Endodermal cell (in vitro differentiated cells): ENCODE measurements around the gene SLC25A22. TPM values are rescaled to one million over a fixed set of nuclear protein-coding genes. Genes with fewer than 3 reads are reported as not detected.

ENCODE experiments used
- DNase-seq: peaks from one replicate; pipeline ENCODE4 v3.0.0-alpha.2; 2017
- H3K27ac ChIP-seq: 2 replicates; pipeline ENCODE4 v1.5.1; 2013; ENCODE audit warnings: mild to moderate bottlenecking, low read depth, low read length, moderate library complexity
- H3K27me3 ChIP-seq: 2 replicates; pipeline ENCODE4 v1.6.1; 2013; ENCODE audit warnings: mild to moderate bottlenecking, low read length, moderate library complexity; ENCODE audit not compliant: insufficient read depth, control insufficient read depth, poor library complexity, severe bottlenecking
- H3K36me3 ChIP-seq: 2 replicates; pipeline ENCODE4 v1.7.0; 2013; ENCODE audit warnings: mild to moderate bottlenecking, low read length, moderate library complexity; ENCODE audit not compliant: control insufficient read depth, insufficient read depth
- H3K4me1 ChIP-seq: one replicate; pipeline ENCODE4 v1.7.0; 2013; ENCODE audit warnings: low read length; ENCODE audit not compliant: control insufficient read depth, insufficient read depth
- H3K4me3 ChIP-seq: 2 replicates; pipeline ENCODE4 v1.5.1; 2013; ENCODE audit warnings: mild to moderate bottlenecking, low read length, moderate library complexity
- H3K9ac ChIP-seq: 2 replicates; pipeline ENCODE4 v1.6.1; 2013; ENCODE audit warnings: mild to moderate bottlenecking, low read length, moderate library complexity; ENCODE audit not compliant: poor library complexity, severe bottlenecking; ENCODE audit errors: extremely low read depth
- H3K9me3 ChIP-seq: 2 replicates; pipeline ENCODE4 v1.6.1; 2013; ENCODE audit warnings: mild to moderate bottlenecking, low read length, moderate library complexity; ENCODE audit not compliant: control insufficient read depth
- H3K27ac Mint-ChIP-seq: 2 replicates; pipeline ENCODE4 v1.8.0; 2020; ENCODE audit warnings: mixed read lengths
- H3K27me3 Mint-ChIP-seq: 2 replicates; pipeline ENCODE4 v1.8.0; 2021; ENCODE audit warnings: mild to moderate bottlenecking, mixed read lengths; ENCODE audit not compliant: insufficient read depth
- H3K36me3 Mint-ChIP-seq: 2 replicates; pipeline ENCODE4 v1.8.0; 2020; ENCODE audit warnings: low read depth, mixed read lengths
- H3K4me1 Mint-ChIP-seq: 2 replicates; pipeline ENCODE4 v1.8.0; 2020; ENCODE audit warnings: mixed read lengths
- H3K4me3 Mint-ChIP-seq: 2 replicates; pipeline ENCODE4 v1.8.0; 2020; ENCODE audit warnings: mild to moderate bottlenecking, moderate library complexity, mixed read lengths
- H3K9me3 Mint-ChIP-seq: 2 replicates; pipeline ENCODE4 v1.8.0; 2020; ENCODE audit warnings: mild to moderate bottlenecking, mixed read lengths
- WGBS, 2 experiments: methylation state at CpG; one replicate each; pipeline versions ENCODE4 v1.1.5 to v1.1.7; 2013; ENCODE audit warnings: missing lambda C conversion rate in 2 of 2, mixed read lengths in 1 of 2; ENCODE audit not compliant: insufficient coverage in 1 of 2, insufficient read length in 1 of 2; 5-methylcytosine and 5-hydroxymethylcytosine counted together
- total RNA-seq, 2 donors: library from RNA; stranded (reverse); fragmentation: NEBNext Ultra II Directional in 1 of 2; extraction: Animal tissue kit (Norgen Biotek cat#: 25700) in 1 of 2; gene quantifications; 2 replicates in 1 of 2; 3 replicates in 1 of 2; pipeline ENCODE4 v1.2.1, GENCODE V29; 2021
- TF ChIP-seq, protein P1 (sequence below): fragments of 200-600 bp; sonication (generic); conservative IDR thresholded peaks from 2 replicates; pipeline ENCODE4 v1.5.0; 2021; ENCODE audit warnings: antibody characterized with exemption, mild to moderate bottlenecking

The SLC25A22 gene
- total RNA-seq, 2 donors from 2014 or later = 46.5 to 56.2 TPM

DNA sequence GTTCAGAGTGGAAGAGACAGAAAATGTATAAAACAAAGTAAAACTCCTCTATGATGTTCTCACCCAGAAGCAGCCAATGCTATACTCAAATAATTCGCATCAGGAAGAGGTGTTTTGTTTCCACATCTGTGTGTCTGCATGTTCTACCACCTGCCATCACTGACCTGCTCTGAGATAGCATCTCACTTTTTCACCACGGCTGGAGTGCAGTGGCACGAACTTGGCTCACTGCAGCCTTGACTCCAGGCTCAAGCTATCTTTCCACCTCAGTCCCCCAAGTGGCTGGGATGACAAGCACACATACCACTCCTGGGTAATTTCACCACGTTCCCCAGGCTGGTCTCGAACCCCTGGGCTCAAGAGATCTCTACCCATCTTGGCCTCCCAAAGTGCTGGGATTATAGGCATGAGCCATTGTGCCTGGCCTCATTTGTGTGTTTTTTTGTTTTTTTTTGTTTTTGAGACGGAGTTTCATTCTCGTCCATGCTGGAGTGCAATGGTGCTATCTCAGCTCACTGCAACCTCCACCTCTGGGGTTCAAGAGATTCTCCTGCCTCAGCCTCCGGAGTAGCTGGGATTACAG lies 36.5 kb downstream of the SLC25A22 start:
- Mint-ChIP-seq H3K27ac (no peak overlapping the region), H3K4me1 (no peaks in the 10 kb centered on the region), H3K9me3 (no peaks in the 10 kb centered on the region), H3K36me3 (peaks cover 61% of the 10 kb centered on the region), H3K27me3 (no peaks in the 10 kb centered on the region), H3K4me3 (no peak overlapping the region)
- whole genome bisulfite sequencing, 2 experiments = 90 to 96% methylated on average over 8 of the region's 8 CpGs
- no peaks in the 10 kb centered on the region for H3K4me1 ChIP-seq
- peaks cover 67% of the 10 kb centered on the region for H3K36me3 ChIP-seq
- H3K27me3 ChIP-seq = no peaks in the 10 kb centered on the region
- no peak overlapping the region for H3K27ac ChIP-seq
- H3K9me3 ChIP-seq = no peaks in the 10 kb centered on the region
- DNase-seq = no peak
- H3K4me3 ChIP-seq = no peak overlapping the region
- TF ChIP-seq, protein P1, sequence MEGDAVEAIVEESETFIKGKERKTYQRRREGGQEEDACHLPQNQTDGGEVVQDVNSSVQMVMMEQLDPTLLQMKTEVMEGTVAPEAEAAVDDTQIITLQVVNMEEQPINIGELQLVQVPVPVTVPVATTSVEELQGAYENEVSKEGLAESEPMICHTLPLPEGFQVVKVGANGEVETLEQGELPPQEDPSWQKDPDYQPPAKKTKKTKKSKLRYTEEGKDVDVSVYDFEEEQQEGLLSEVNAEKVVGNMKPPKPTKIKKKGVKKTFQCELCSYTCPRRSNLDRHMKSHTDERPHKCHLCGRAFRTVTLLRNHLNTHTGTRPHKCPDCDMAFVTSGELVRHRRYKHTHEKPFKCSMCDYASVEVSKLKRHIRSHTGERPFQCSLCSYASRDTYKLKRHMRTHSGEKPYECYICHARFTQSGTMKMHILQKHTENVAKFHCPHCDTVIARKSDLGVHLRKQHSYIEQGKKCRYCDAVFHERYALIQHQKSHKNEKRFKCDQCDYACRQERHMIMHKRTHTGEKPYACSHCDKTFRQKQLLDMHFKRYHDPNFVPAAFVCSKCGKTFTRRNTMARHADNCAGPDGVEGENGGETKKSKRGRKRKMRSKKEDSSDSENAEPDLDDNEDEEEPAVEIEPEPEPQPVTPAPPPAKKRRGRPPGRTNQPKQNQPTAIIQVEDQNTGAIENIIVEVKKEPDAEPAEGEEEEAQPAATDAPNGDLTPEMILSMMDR = no peak
- no peak overlapping the region for H3K9ac ChIP-seq

DNA sequence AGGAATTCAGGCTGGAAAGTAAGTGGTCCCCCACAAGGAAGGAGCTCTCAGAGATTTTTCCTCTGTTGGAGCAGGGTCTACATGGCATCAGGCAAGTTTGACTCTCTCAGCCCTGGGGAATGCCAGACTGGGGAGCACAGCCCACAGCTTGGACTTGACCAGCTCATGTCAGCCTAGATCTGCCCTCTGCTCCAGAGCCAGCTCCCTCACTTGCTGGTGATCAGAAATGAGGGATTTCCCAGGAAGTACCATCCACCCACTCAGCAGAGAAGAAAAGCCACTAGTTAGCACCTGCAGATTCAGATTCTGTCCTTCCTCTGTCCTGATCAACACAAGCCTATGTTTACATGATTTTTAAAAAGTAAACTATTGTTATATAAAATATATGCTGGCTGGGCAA lies 37.8 kb downstream of the SLC25A22 start:
- no peaks in the 10 kb centered on the region for H3K27me3 ChIP-seq
- H3K4me1 ChIP-seq = no peaks in the 10 kb centered on the region
- no peaks in the 10 kb centered on the region for H3K27me3 Mint-ChIP-seq
- H3K9me3 Mint-ChIP-seq = no peaks in the 10 kb centered on the region
- no peak overlapping the region for H3K27ac ChIP-seq
- H3K36me3 ChIP-seq = peaks cover 74% of the 10 kb centered on the region
- H3K27ac Mint-ChIP-seq = no peak overlapping the region
- TF ChIP-seq, protein P1 = no peak
- no peaks in the 10 kb centered on the region for H3K9me3 ChIP-seq
- no peak overlapping the region for H3K4me3 ChIP-seq
- H3K4me1 Mint-ChIP-seq = no peaks in the 10 kb centered on the region
- DNase-seq = no peak
- H3K36me3 Mint-ChIP-seq = peaks cover 65% of the 10 kb centered on the region
- H3K4me3 Mint-ChIP-seq = no peak overlapping the region
- no peak overlapping the region for H3K9ac ChIP-seq

DNA sequence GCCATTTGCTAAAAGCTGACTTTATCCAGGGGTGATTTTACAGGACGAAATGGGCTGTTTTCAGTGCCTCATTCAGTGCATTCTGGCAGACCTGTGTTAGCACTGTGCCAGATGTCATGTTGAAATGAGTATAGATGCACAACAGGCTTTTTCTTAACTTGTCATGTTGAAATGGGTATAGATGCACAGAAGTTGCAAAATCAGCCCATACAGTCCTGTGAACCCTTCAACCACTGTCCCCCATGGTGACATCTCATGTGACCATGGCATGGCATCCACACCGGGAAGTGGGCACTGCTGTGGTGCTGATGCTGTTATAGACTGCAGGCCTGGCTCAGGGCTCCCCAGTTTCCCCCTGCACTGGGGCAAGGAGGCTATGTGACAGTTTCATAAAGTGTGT lies 48.4 kb downstream of the SLC25A22 start:
- Mint-ChIP-seq H3K4me3 (no peak overlapping the region), H3K27me3 (no peaks in the 10 kb centered on the region), H3K4me1 (peaks cover 12% of the 10 kb centered on the region), H3K9me3 (no peaks in the 10 kb centered on the region), H3K36me3 (peaks cover 16% of the 10 kb centered on the region), H3K27ac (no peak overlapping the region)
- peaks cover 3% of the 10 kb centered on the region for H3K36me3 ChIP-seq
- TF ChIP-seq, protein P1 = no peak
- no peak for DNase-seq
- WGBS, 2 experiments = 89 to 95% methylated on average over 1 to 2 of the region's 2 CpGs
- H3K4me3 ChIP-seq = no peak overlapping the region
- H3K27me3 ChIP-seq = no peaks in the 10 kb centered on the region
- no peak overlapping the region for H3K9ac ChIP-seq
- H3K4me1 ChIP-seq = peaks cover 4% of the 10 kb centered on the region
- H3K9me3 ChIP-seq = no peaks in the 10 kb centered on the region
- no peak overlapping the region for H3K27ac ChIP-seq
